Measurements from ENCODE around the gene PYGB.

Gene PYGB

GRCh38 chr20:25271486-25272222 lies 23.8 kb downstream of the PYGB start:
- DNase-seq (ENCODE audit: low spot score): no peak

- no peak for DNase-seq (ENCODE audit: low spot score)
Measured at GRCh38 chr20:25272223-25273000, 24.5 kb downstream of the PYGB start.

GRCh38 chr20:25273046-25273445 lies 25.2 kb downstream of the PYGB start:
- DNase-seq (ENCODE audit: low spot score): no peak

GRCh38 chr20:25273541-25274358 lies 25.9 kb downstream of the PYGB start:
- no peak for DNase-seq (ENCODE audit: low spot score)

GRCh38 chr20:25274481-25274880 lies 26.6 kb downstream of the PYGB start:
- DNase-seq (ENCODE audit: low spot score): no peak

- no peak for DNase-seq (ENCODE audit: low spot score)
Measured at GRCh38 chr20:25274891-25275812, 27.3 kb downstream of the PYGB start.

DNA sequence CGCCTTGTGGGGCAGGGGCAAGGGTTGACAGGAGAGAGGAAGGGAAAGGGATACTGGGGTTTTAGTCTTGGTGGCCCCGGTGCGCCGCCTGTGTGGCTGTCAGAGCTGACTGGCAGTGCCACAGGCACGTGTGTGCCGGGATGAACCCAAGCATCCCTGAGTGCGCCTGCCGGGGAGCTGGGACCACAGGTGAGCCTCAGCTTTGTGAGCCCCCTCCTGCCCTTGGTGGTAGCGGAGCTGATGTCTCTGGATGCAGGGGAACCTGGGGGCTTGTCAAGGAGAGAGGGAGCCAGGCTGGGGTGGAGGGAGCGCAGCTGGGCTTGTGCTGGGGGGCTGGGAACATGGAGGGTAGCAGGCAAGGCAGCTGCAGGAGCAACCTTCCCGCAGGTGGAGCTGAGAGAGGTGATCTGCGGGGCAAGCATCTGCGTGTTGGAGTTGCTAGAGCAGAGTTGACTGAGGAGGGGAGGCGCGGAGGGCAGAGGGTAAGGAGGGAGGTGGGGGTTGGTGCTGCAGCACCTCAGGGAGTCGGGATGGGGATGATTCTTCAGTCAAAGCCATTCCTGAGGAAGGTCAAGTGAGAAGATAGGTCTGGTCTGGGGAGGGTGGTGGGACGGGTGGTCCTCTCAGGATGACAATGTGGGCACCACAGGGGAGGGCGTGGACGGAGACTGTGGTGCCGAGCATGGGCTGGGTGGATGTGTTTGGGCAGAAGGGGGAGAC lies 28.1 kb downstream of the PYGB start:
- DNase-seq (ENCODE audit: low spot score): no peak

DNA sequence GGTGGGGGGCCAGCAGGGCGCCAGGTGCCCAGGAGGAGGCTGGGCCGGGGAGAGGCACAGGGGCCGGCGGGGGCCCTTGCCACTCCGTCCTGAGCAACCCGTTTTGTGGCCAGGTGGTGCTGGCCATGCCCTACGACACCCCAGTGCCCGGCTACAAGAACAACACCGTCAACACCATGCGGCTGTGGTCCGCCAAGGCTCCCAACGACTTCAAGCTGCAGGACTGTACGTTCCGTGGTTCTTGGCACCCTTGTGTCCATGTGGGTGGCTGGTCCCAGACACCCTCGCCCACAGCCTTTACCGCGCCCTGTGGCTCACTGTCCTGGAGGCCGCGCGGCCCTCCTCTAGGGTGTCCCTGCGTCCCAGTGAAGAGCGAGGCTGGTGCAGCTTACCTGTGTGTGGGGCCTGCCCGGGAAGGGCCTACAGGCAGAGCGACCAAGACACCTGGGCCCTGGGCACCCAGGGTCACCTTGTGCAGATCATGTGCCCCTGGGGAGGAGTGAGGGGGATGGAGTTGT lies 28.7 kb downstream of the PYGB start:
- no peak for DNase-seq (ENCODE audit: low spot score)

DNA sequence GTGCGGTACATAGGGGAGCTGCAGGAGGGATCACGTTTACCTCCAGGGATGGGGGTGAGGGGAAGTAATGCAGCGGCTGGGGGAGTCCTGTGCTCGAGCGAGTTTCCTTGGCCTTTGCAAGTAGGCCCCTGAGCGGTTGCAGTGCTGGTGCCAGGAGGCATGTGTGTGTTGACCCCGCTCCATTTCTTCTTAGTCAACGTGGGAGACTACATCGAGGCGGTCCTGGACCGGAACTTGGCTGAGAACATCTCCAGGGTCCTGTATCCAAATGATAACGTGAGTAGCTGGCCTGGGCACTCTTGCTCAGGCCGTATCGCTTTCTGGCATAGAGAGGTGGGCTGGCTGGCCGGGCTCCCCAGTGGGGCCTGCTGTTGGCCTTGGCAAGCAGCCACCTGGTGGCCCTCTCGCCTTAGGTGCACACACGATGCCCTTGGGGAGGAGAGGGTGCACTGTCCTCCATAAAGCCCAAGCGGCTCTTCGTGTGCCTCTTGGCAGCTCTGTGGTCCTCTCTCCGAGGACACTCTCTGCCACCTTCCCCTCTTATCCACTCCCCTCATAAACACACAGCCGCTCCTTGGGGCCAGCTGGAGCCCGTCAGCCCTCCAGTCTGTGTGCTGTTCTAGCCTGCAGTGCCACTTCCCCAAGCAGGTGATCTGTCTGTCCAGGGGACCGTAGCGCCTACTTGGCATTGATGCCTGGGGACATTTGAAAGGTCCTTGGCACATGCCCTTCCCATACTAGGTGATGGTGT lies 29.3 kb downstream of the PYGB start:
- DNase-seq (ENCODE audit: low spot score): no peak

- no peak for DNase-seq (ENCODE audit: low spot score)
Measured at GRCh38 chr20:25277941-25278521, 30.1 kb downstream of the PYGB start.

DNA sequence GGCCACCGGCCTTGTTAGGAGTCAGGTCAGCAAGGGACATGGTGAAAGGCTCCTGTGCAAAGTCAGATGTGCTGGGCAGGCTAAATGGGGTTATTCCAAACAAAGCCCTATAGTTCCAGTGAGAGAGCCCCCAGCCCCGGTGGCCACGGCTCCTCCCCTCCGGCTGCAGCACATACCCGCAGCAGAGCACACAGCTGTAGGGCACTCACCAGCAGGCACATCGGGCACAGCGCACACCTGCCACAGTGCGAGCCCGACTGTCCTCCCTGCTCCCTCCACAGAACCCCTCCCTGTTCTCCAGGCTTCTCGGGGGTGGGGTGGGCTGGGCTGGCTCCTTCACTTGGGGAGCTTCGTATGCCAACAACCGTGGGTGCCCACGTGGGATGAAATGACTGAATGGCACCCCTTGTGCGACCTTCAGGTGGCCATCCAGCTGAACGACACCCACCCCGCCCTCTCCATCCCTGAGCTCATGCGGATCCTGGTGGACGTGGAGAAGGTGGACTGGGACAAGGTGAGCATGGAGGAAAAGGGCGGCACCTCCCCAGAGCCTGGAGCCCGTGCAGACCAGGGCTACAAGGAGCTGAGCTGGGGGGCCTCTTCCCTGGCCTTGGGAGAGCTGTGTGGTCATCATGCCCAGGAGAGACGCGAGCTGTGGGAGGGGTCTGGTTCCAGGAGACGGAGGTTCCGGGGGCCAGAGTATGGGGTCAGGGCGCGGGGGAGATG lies 30.9 kb downstream of the PYGB start:
- no peak for DNase-seq (ENCODE audit: low spot score)

DNA sequence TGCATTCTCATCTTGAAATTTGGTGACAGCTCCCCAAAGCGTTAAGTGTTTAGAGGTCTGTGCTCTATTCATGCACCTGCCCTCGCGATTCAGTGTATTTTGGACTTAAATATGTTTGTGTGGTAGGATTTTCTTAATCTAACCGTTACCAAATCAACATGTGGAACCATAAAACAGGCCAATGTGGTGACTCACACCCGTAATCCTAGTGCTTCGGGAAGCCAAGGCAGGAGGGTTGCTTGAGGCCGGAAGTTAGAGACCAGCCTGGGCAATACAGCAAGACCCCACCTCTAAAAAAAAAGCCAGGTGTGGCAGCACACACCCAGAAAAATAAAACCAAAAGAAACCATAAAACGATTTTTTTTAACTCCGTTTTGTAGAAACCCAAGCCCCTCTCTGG lies 31.5 kb downstream of the PYGB start:
- DNase-seq (ENCODE audit: low spot score): no peak

GRCh38 chr20:25280051-25280573 lies 32.2 kb downstream of the PYGB start:
- DNase-seq (ENCODE audit: low spot score): no peak

GRCh38 chr20:25280574-25281535 lies 33.0 kb downstream of the PYGB start:
- DNase-seq (ENCODE audit: low spot score): no peak

DNA sequence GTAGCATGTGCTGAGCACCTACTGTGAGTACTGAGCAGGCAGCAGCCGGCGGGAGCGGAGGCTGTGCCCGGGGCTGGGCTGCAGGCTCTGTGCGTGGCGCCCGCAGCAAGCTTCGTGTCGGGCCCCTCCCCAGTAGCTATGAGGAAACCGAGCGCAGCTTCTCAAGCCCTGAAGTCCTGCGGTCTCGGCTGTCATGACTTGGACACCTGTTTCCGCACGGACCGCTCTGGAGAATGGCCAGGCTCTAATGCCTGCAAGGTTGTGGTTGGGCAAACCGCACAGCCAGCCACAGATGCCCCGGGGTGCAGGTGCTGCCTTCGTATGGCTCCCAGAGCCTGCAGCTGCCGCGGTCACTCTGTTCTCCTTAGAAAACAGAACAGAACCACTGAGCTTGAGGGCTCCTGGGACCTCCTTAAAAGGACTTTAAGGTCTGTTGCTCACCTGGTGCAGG lies 33.7 kb downstream of the PYGB start:
- DNase-seq (ENCODE audit: low spot score): no peak

GRCh38 chr20:25282034-25282781 lies 34.3 kb downstream of the PYGB start:
- DNase-seq (ENCODE audit: low spot score): no peak

- no peak for DNase-seq (ENCODE audit: low spot score)
Measured at GRCh38 chr20:25282796-25283195, 34.9 kb downstream of the PYGB start.
